AG04449 (cell line): ENCODE data around the gene COPS4.
"Not testable (repeated sequence)": the region's sequence is repeated elsewhere in the genome, so short reads cannot be mapped to it uniquely, and the experiment has no call there.

ENCODE experiments used
- CTCF ChIA-PET: fragments of 350-600 bp; formaldehyde crosslinking; extraction: SDS; loops from one replicate; lab custom pipeline; 2021; ENCODE audit warnings: antibody characterized with exemption; lab: Yijun Ruan, JAX
- POLR2A ChIA-PET: fragments of 400-600, 350-600 bp; formaldehyde crosslinking; extraction: SDS; loops from one replicate; lab custom pipeline; 2020; ENCODE audit warnings: antibody characterized with exemption, inconsistent platforms; lab: Yijun Ruan, JAX
- DNase-seq: peaks from one replicate; pipeline ENCODE4 v3.0.0-alpha.2; 2010; ENCODE audit warnings: low read depth, low spot score
- H3K4me3 ChIP-seq: 2 replicates; pipeline ENCODE4 v1.5.1; 2011; ENCODE audit warnings: low read depth, mild to moderate bottlenecking, control low read depth, low read length
- TF ChIP-seq, protein P1 (sequence below): IDR thresholded peaks from one replicate; pipeline ENCODE4 v1.5.1; 2011; ENCODE audit warnings: mild to moderate bottlenecking, moderate library complexity, low read length, control low read depth, inconsistent platforms; ENCODE audit not compliant: insufficient read depth; ENCODE audit errors: missing control alignments

COPS4 gene

DNA sequence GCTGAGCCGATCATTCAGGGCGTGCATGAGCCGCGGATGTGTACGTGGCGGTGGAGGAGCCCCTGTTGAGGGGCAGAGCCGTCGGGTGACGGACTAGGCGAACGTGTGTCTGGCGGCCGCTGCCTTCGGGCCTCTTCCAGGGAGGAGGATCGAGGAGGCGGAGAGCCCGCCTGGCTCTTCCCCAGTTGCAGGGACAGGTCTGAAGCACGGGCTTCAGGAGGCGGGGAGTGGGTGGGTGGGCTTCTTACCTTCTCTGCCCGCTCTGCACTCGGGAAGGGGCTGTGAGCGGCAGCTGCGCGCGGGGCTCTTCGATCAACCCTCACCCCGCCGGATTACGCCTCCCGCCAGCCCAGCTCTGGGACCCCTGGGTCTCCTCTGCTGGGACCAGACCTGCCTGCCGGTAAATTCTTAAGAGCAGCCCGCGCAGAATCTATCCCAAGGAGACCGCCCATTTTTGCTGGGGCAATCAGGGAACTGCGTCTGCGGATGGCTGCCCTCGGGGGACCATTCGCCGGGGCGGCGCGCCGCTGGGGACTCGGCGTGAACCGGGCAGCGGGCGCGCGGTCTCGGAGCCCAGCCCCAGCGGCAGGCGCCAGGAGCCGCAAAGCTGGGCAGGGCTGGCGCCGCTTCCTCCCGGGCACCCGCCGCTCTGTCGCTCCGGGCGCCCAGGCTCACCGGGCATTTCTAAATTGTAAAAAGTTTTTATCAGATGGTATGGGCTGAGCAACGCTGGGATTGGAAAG lies 74.7 kb downstream of the COPS4 start:
- H3K4me3 ChIP-seq: peak overlapping the region; percentile 55
- ChIA-PET POLR2A (interaction anchor here (0.6 kb wide), 1 partner anchor 521 kb away, joined by 3 read pairs; no protein-coding TSS in a partner anchor), CTCF (interaction anchor here (0.7 to 4.3 kb wide), 23 partner anchors 8 to 171 kb away, joined by 3 to 42 read pairs (median 5); no protein-coding TSS in a partner anchor)
- TF ChIP-seq, protein P1, sequence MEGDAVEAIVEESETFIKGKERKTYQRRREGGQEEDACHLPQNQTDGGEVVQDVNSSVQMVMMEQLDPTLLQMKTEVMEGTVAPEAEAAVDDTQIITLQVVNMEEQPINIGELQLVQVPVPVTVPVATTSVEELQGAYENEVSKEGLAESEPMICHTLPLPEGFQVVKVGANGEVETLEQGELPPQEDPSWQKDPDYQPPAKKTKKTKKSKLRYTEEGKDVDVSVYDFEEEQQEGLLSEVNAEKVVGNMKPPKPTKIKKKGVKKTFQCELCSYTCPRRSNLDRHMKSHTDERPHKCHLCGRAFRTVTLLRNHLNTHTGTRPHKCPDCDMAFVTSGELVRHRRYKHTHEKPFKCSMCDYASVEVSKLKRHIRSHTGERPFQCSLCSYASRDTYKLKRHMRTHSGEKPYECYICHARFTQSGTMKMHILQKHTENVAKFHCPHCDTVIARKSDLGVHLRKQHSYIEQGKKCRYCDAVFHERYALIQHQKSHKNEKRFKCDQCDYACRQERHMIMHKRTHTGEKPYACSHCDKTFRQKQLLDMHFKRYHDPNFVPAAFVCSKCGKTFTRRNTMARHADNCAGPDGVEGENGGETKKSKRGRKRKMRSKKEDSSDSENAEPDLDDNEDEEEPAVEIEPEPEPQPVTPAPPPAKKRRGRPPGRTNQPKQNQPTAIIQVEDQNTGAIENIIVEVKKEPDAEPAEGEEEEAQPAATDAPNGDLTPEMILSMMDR: no peak
- DNase-seq: no peak

DNA sequence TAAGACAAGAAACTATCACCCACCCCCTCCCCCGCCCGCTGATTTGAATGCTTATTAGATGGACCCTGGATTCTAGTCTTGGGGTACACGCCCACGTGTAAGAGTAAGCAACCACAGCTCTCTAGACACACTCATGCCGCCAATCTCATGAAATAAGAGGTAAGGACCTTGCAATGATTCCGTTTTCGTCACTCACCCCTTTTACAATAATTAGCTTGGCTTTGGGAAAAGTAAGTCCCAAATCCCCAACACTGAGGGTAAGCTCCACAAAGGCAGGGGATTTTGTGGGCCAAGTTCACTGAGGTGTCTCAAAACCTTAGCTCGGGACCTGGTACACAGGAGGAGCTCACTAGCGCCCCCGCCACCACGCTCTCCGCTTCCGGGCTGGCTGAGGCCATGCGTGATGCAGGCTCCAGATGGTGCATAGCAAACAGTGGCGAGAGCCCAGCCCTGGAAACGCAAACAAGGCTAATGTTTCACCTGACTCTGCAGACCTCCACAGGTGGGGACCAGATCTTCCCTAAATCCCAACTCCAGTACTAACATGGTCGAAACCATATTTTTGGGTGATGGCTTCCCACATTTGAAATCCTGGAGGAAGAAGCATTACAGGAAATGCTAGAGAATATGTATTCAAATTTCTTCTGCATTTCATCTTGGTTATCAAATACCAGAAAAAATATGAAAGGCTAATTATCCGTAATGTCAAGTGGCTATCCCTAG lies 75.4 kb downstream of the COPS4 start:
- peak overlapping the region; percentile 55 for H3K4me3 ChIP-seq
- TF ChIP-seq, protein P1: peak; percentile 89
- POLR2A ChIA-PET: interaction anchor here (0.6 to 0.7 kb wide), 2 partner anchors 51 to 520 kb away, joined by 3 read pairs; no protein-coding TSS in a partner anchor
- CTCF ChIA-PET: interaction anchor here (0.7 to 4.3 kb wide), 26 partner anchors 9 to 171 kb away, joined by 3 to 42 read pairs (median 4); no protein-coding TSS in a partner anchor
- no peak for DNase-seq

DNA sequence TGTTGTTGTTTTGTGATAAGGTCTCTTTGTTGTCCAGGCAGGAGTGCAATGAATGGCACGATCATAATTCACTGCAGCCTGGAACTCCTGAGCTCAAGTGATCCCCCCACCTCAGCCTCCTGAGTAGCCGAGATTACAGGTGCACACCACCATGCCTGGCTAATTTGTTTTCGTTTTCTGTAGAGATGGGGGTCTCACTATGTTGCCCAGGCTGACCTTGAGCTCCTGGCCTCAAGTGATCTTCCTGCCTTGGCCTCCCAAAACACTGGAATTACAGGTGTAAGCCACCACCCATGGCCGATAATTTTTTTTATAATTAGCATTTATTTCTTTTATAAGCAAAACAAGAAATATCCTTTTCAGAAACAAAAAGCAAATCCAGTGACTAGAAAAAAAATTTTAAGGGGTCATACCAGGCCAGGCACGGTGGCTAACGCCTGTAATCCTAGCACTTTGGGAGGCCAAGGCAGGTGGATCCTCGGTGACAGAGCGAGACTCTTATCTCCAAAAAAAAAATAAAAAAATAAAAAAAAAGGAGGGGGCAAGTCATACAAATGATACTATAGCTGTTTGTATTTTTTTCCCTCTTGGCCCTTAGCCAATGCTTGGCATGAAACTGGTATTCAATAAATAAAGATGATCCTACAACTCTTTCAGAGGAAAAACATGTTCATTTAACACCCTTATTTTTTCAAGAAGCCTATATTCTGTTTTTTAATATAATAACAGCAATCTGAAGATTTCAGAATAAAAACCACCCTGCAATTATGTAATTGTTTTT lies 76.2 kb downstream of the COPS4 start:
- ChIA-PET CTCF (interaction anchor here (1.0 to 4.3 kb wide), 16 partner anchors 8 to 170 kb away, joined by 3 to 42 read pairs (median 4); no protein-coding TSS in a partner anchor), POLR2A (no interaction called here)
- TF ChIP-seq, protein P1: no peak
- no peak overlapping the region for H3K4me3 ChIP-seq
- no peak for DNase-seq

DNA sequence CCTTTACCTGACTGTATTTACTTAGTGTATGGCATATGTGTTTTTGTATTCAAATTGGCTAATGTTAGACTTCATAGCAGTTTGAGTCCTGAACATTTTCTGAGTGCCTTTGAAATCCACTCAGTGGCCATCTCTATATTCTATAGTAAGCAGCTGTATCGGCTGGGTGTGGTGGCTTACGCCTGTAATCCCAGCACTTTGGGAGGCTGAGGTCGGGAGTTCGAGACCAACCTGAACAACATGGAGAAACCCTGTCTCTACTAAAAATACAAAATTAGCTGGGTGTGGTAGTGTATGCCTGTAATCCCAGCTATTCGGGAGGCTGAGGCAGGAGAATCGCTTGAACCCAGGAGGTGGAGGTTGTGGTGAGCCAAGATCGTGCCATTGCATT lies 76.8 kb downstream of the COPS4 start:
- H3K4me3 ChIP-seq, POLR2A ChIA-PET, DNase-seq: not testable (repeated sequence)
- CTCF ChIA-PET: interaction anchor here (1.0 to 4.3 kb wide), 7 partner anchors 11 to 169 kb away, joined by 4 to 42 read pairs (median 11); no protein-coding TSS in a partner anchor

DNA sequence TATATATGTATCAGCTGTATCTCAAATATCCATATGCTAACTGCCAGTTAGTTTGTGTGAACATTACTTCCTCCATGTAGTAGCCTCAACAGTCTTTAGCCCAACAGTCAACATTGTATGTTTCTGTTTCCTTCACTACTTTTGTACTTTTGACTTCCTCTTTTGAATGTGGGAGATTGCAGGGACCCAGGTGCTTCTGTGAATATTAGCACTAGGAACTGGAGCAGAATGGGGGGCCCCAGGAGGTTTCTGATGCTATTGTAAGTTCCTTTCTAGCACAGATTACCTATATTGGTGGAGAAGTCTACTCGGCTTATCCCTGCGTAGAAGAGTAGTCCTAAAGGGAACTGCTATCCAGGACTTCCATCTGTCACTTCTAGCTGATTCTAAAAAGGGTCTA lies 77.2 kb downstream of the COPS4 start:
- POLR2A ChIA-PET: interaction anchor here (1.1 to 1.5 kb wide), 2 partner anchors 36 to 145 kb away, joined by 4 read pairs; no protein-coding TSS in a partner anchor
- TF ChIP-seq, protein P1: no peak
- CTCF ChIA-PET: interaction anchor here (1.7 to 4.3 kb wide), 7 partner anchors 11 to 169 kb away, joined by 4 to 42 read pairs (median 15); no protein-coding TSS in a partner anchor
- no peak for DNase-seq
- H3K4me3 ChIP-seq: no peak overlapping the region
